PFSK-1 (cell line): ENCODE measurements around the gene MFAP4.

Experiments used
- POLR2AphosphoS5 ChIP-seq: IDR thresholded peaks from 2 replicates; pipeline ENCODE4 v1.6.1; 2012; ENCODE audit warnings: low read depth, mild to moderate bottlenecking, control low read depth, low read length, moderate library complexity
- REST ChIP-seq, 2 experiments: IDR thresholded peaks; 2 replicates each; pipeline versions ENCODE4 v1.6.1 to v1.8.0; 2011 to 2012; ENCODE audit warnings: low read depth in 2 of 2, low read length in 2 of 2, control low read depth in 1 of 2, inconsistent platforms in 1 of 2, mild to moderate bottlenecking in 1 of 2, moderate library complexity in 1 of 2; ENCODE audit not compliant: insufficient read depth in 1 of 2
- TAF1 ChIP-seq: IDR thresholded peaks from 2 replicates; pipeline ENCODE4 v1.6.1; 2012; ENCODE audit warnings: low read length, control low read depth, borderline replicate concordance; ENCODE audit not compliant: insufficient read depth

GRCh38 chr17:19408346-19408710 is 21.3 kb upstream of the MFAP4 start:
- TF ChIP-seq TAF1 (no peak), REST (IDR thresholded peaks at IDR 0.05; ENCODE audit: insufficient read depth in 1 of 2, low read depth in 2 of 2, low read length in 2 of 2) (no peak), POLR2AphosphoS5 (no peak)
